SK-N-DZ (cell line): ENCODE measurements around the gene ACVR1B. TPM values are rescaled to one million over a fixed set of nuclear protein-coding genes. Genes with fewer than 3 reads are reported as not detected.

ENCODE experiments used
- DNase-seq: peaks from one replicate; pipeline ENCODE4 v3.0.0-alpha.2; 2015; ENCODE audit warnings: low spot score
- polyA plus RNA-seq, 2 experiments: library from polyadenylated mRNA; depleted of rRNA; stranded (reverse); fragments of >200 nt; gene quantifications; 2 replicates each; pipeline ENCODE4 v1.2.3, GENCODE V29; 2014

Gene ACVR1B
- 23.8 and 24.9 TPM in 2 replicates for polyA plus RNA-seq (2014; cell fraction: cytosol; rRNA removed)
- polyA plus RNA-seq (2014; cell fraction: nucleus; rRNA removed) = 16.1 and 25.1 TPM in 2 replicates

DNA sequence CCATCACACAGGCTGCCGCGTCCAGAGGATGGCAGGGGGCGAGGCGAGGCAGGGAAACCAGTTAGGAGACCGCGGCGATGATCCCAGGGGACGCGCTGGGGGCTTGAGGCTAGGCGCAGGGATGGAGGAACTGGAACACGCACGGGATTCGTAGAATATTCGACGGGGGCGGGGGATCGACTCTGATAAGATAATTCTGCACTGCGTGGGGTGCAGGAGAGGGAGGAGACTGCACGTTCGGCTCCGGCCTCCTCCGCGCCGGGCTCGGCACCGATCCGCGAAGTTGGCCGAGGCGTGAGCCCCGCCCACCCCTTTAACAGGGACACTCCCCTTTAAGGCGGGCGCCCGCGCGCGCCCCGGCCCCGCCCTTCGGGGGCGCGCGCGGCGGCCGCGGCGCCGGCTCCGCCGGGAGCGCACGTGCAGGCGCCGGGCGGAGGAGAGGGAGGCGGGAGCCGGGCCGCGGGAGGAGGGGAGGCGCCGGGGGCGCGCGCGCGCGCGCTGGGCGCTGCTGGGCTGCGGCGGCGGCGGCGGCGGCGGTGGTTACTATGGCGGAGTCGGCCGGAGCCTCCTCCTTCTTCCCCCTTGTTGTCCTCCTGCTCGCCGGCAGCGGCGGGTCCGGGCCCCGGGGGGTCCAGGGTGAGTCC is at the start of gene ACVR1B:
Gene ACVR1B (plus strand): TSS at position 501 of the 644 bp plus-strand sequence. CDS start 45 bp downstream, at position 546.
- peak; percentile 95 for DNase-seq

DNA sequence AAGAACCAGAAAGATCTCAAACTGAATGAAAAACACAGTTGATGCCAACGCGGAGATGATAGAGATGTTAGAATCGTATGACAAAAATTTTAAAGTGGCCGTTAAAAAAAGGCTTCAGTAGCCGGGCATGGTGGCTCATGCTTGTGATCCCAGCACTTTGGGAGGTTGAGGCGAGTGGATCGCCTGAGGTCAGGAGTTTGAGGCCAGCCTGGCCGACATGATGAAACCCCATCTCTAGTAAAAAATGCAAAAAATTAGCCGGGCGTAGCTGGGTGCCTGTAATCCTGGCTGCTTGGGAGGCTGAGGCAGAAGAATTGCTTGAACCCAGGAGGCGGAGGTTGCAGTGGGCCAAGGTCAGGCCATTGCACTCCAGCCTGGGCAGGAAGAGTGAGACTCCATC is 49.6 kb upstream of the ACVR1B start:
- no peak for DNase-seq

- no peak for DNase-seq
These were observed 46.5 kb upstream of the ACVR1B start for GRCh38 chr12:51904951-51905470.

GRCh38 chr12:51905471-51906429 is 45.7 kb upstream of the ACVR1B start:
- no peak for DNase-seq

DNA sequence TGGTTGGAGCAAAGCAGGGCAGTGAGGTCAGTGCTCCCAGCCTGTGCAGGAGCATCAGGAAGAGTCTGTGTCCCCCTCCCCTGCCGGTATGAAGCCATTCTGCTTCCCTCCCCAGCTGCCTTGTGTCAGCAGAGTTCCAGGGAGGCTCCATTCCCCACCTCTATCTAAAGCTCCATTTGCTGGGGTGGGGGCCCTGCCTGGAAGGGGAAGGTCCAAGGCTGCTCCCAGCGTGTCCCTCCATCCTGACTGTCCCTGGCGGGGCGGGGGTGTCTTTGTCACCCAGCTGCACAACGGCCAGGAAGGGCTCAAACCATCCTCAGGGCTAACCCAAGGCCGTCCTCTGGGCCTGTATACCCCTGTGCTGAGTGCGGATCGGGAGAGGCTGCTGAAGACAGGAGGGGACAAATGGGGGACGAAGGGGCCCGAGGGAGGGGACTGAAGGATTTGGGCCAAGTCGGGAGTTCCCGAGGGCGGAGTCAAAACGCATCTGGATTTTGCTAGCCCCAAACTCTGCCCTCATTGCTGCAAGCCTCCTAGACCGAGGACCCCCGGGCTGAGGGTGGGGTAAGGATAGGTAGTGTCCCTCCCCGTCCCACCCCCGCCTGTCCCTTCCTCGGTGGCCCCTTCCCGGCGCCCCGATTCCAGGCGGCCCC is 44.9 kb upstream of the ACVR1B start:
- no peak for DNase-seq

GRCh38 chr12:51907083-51907855 is 44.2 kb upstream of the ACVR1B start, which contains the start of gene ACVRL1:
Gene ACVRL1 (plus strand): TSS chr12:51907504. CDS start chr12:51912475, 4,971 bp downstream.
- no peak for DNase-seq

- no peak for DNase-seq
These were observed 43.6 kb upstream of the ACVR1B start for GRCh38 chr12:51907856-51908425.

DNA sequence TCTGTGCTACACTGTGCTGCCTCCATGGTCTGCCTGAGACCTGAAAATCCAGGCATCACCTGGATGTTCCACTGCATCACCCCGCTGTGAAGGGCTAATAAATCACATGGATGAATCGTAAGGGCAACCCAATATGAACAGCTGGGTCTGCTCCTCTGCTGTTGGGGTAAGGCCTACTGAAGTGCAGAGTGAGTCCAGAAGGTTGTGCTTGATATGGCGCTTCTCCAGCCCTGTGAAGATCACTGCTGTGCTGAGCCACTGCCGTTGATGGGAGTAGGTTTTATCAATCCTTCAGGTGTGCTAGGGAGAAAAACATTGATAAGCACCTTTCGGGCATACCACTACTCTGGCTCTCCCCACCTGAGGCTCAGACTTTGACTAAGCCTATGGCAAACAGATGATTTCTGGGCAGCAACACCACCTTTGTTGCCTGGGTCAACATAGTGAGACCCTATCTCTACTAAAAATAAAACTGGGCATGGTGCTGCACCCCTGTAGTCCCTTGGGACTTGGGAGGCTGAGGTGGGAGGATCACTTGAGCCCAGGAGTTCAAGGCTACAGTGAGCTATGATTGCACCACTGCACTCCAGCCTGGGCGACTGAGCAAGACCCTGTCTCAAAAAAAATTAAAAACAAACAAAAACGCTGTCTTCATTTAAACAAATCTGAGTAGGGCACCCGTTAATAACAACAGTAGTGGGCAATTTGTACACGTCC is 42.5 kb upstream of the ACVR1B start:
- DNase-seq = no peak

GRCh38 chr12:51910168-51910567 is 41.3 kb upstream of the ACVR1B start:
- no peak for DNase-seq

- no peak for DNase-seq
These were observed 40.8 kb upstream of the ACVR1B start for GRCh38 chr12:51910691-51911090.

DNA sequence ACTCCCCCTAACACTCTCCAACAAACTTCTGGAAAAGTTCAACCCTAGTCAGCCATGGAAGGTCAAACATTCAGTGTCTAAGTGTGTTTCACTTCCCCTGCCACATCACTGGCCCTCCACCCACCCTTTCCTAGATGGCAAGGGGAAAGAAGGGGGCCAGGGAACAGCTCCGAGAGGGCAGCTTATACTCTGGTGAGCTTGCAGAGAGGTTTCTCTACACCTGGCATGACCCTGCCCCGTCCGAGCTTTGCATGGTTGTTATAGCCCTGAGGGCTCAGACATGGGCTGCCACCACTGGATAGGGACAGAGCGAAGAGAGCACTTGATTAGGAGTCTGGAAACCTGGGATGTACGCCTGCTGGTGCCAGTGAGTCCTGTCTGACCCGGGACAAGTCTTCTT is 40.2 kb upstream of the ACVR1B start:
- DNase-seq = no peak

DNA sequence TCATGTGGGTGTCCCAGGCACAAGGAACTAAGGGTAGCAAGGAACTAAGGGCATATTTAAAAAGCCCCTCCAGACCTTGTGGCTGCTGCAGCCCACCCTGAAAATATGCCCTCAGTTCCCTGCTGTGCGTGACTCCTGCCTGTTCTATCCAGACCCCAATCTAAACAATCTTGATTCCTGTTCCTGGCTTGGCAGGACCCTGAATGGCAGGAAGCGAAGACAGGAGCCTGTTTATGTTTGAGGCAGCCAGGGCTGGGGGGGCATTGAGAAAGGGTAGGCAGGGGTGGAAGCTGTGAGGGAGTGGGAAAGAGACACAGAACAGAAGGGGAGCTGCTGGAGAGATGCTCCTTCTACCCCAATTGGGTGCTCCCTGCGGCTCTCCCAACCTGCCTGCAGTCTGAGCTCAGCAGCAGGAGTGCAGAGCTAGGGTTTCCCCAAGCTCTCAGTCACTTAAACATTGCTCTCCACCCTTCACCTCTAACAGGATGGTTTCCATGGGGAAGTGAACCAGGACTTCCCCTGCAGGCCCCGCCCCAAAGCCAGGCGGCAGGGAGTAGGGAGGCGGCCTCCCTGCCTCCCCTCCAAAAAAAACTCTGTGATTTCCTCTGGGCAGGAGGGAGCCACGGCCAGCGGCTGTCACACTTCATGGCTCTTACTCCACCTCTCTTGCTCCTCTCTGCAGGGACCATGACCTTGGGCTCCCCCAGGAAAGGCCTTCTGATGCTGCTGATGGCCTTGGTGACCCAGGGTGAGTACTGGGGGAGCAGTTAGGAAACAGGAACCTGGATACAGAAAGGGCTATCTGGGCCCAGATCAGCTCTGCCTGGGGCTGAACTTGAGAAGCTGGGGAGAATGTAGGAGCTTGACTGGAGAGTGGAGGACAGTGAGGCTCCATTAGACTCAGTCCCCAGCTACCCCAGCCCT is 39.4 kb upstream of the ACVR1B start:
- peak; percentile 72 for DNase-seq

DNA sequence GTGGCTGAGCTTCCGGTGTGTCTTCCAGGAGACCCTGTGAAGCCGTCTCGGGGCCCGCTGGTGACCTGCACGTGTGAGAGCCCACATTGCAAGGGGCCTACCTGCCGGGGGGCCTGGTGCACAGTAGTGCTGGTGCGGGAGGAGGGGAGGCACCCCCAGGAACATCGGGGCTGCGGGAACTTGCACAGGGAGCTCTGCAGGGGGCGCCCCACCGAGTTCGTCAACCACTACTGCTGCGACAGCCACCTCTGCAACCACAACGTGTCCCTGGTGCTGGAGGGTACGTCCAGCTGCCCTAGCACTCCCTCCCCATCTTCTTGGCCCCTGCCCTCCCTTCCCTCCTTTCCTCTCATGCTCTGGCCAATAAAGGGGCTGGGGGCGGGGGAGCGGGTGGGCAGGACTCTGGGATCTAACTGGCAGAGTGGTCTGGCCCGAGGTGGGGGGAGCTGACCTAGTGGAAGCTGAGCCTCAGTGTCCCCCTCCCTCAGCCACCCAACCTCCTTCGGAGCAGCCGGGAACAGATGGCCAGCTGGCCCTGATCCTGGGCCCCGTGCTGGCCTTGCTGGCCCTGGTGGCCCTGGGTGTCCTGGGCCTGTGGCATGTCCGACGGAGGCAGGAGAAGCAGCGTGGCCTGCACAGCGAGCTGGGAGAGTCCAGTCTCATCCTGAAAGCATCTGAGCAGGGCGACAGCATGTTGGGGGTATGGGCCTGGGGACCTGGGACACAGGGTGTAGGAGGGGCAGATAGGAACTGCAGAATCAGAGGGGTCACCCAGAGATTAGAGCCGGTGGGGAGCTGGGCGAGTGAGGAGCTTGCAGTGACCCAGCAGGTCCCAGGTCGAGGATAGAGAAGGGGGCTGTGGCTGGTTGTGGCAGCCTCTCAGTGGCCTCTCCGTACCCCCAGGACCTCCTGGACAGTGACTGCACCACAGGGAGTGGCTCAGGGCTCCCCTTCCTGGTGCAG is 38.1 kb upstream of the ACVR1B start:
- DNase-seq = peak; percentile 75

GRCh38 chr12:51914034-51914923 is 37.2 kb upstream of the ACVR1B start:
- peak; percentile 85 for DNase-seq

DNA sequence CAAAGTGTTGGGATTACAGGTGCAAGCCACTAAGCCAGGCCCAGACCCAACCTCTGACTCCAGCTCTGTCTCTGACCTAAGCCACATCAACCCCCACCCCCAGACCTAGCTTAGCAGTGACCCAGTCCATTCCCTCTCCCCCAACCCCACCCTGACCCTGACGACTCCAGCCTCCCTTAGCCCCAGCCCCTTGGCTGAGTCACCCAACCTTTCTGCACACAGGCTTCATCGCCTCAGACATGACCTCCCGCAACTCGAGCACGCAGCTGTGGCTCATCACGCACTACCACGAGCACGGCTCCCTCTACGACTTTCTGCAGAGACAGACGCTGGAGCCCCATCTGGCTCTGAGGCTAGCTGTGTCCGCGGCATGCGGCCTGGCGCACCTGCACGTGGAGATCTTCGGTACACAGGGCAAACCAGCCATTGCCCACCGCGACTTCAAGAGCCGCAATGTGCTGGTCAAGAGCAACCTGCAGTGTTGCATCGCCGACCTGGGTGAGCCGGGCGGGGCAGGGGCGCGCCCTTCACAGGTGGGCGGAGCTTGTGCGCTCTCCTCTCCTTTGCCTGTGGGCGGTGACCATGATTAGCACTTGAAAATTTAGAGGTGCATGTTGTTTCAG is 36.4 kb upstream of the ACVR1B start:
- no peak for DNase-seq

DNA sequence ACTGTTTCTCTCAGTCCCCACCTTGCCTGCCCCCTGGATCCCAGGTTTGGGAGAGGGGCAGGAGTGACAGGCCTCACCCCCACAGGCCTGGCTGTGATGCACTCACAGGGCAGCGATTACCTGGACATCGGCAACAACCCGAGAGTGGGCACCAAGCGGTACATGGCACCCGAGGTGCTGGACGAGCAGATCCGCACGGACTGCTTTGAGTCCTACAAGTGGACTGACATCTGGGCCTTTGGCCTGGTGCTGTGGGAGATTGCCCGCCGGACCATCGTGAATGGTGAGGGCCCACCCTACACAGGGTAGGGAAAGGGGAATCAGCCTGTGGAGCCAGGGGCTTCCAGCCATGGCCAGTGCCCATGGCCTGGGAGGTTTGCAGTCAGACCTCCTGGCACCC is 35.5 kb upstream of the ACVR1B start:
- DNase-seq = no peak
